H1 (cell line): ENCODE data around the gene PPRC1. TPM values are rescaled to one million over a fixed set of nuclear protein-coding genes. Genes with fewer than 3 reads are reported as not detected.

ENCODE experiments used
- CTCF ChIA-PET: fragments of 300-600 bp; sonication (Branson Sonifier 250); formaldehyde crosslinking; loops from one replicate; lab custom pipeline; 2021; ENCODE audit not compliant: partially characterized antibody; lab: Charles Lee
- POLR2A ChIA-PET: fragments of 300-600 bp; sonication (Branson Sonifier 250); formaldehyde crosslinking; loops from one replicate; lab custom pipeline; 2021; ENCODE audit warnings: inconsistent platforms; ENCODE audit not compliant: partially characterized antibody; lab: Charles Lee
- DNase-seq, 2 experiments: peaks; one replicate each; pipeline versions ENCODE4 v3.0.0 to v3.0.0-alpha.2; 2010 to 2022; ENCODE audit warnings: low spot score in 2 of 2, low read depth in 1 of 2, mixed read lengths in 1 of 2
- FAIRE-seq: peaks from 2 replicates; lab custom pipeline; 2011; peaks lifted over from hg19 to GRCh38; lab: Jason Lieb, UNC
- H2AFZ ChIP-seq: 2 replicates; pipeline ENCODE4 v1.8.1; 2012; ENCODE audit warnings: low read length, inconsistent platforms
- H2AK5ac ChIP-seq: 2 replicates; pipeline ENCODE4 v1.6.1; 2013; ENCODE audit warnings: low read depth, low read length
- H2BK120ac ChIP-seq: replicated peaks from 2 replicates; pipeline ENCODE3; 2013; ENCODE audit warnings: low read depth, low read length, inconsistent platforms
- H2BK12ac ChIP-seq: 2 replicates; pipeline ENCODE4 v1.6.1; 2013; ENCODE audit warnings: low read depth, low read length
- H2BK15ac ChIP-seq: 2 replicates; pipeline ENCODE4 v1.6.1; 2013; ENCODE audit warnings: low read length
- H2BK20ac ChIP-seq: 2 replicates; pipeline ENCODE4 v1.6.1; 2013; ENCODE audit warnings: low read length
- H2BK5ac ChIP-seq: 2 replicates; pipeline ENCODE4 v1.6.1; 2013; ENCODE audit warnings: low read depth, low read length
- H3K14ac ChIP-seq: 2 replicates; pipeline ENCODE4 v1.6.1; 2013; ENCODE audit warnings: inconsistent platforms; ENCODE audit not compliant: insufficient read length
- H3K18ac ChIP-seq: 2 replicates; pipeline ENCODE4 v1.6.1; 2013; ENCODE audit warnings: low read length; ENCODE audit errors: extremely low read depth
- H3K23ac ChIP-seq: 2 replicates; pipeline ENCODE4 v1.6.1; 2013; ENCODE audit warnings: inconsistent platforms; ENCODE audit not compliant: insufficient read length
- H3K23me2 ChIP-seq: 2 replicates; pipeline ENCODE4 v1.6.1; 2013; ENCODE audit warnings: low read depth, low read length
- H3K27ac ChIP-seq: 2 replicates; pipeline ENCODE4 v1.6.1; 2011; ENCODE audit warnings: low read depth, low read length, inconsistent platforms
- H3K27me3 ChIP-seq, 4 experiments: replicated peaks in 1 of 4; 1 replicate in 1 of 4; 2 replicates in 3 of 4; pipeline versions ENCODE4 v1.6.1 to v1.8.1; 2011 to 2013; ENCODE audit warnings: low read length in 3 of 4, mild to moderate bottlenecking in 3 of 4, inconsistent platforms in 2 of 4, mixed read lengths in 2 of 4, moderate library complexity in 1 of 4; ENCODE audit not compliant: control insufficient read depth in 3 of 4, insufficient read depth in 3 of 4; ENCODE audit errors: extremely low read depth in 1 of 4
- H3K36me3 ChIP-seq, 4 experiments: 2 replicates each; pipeline versions ENCODE4 v1.6.1 to v1.8.1; 2011 to 2013; ENCODE audit warnings: mild to moderate bottlenecking in 4 of 4, low read length in 3 of 4, moderate library complexity in 2 of 4, control low read depth in 1 of 4, inconsistent platforms in 1 of 4; ENCODE audit not compliant: insufficient read depth in 4 of 4, control insufficient read depth in 2 of 4
- H3K4ac ChIP-seq: replicated peaks from 2 replicates; pipeline ENCODE3; 2013; ENCODE audit warnings: low read length, low read depth, mixed read lengths, inconsistent platforms; ENCODE audit not compliant: insufficient read length
- H3K4me1 ChIP-seq, 4 experiments: replicated peaks in 1 of 4; 1 replicate in 1 of 4; 2 replicates in 3 of 4; pipeline versions ENCODE4 v1.6.1 to v1.8.1; 2011 to 2013; ENCODE audit warnings: low read length in 3 of 4, inconsistent platforms in 2 of 4, mixed read lengths in 1 of 4; ENCODE audit not compliant: insufficient read depth in 4 of 4, control insufficient read depth in 3 of 4
- H3K4me2 ChIP-seq, 2 experiments: 2 replicates each; pipeline versions ENCODE4 v1.6.1 to v1.8.1; 2011 to 2013; ENCODE audit warnings: low read depth in 2 of 2, low read length in 2 of 2, control low read depth in 1 of 2, inconsistent platforms in 1 of 2, mild to moderate bottlenecking in 1 of 2; ENCODE audit not compliant: insufficient read depth in 1 of 2
- H3K4me3 ChIP-seq, 4 experiments: fragments of 200-600, 300-600 bp in 1 of 4; sonication (generic), shearing (Covaris generic), sonication (Bioruptor Twin) in 1 of 4; 2 replicates each; pipeline versions ENCODE4 v1.5.1 to v1.8.1; 2011 to 2016; ENCODE audit warnings: low read length in 4 of 4, low read depth in 3 of 4, control low read depth in 2 of 4, inconsistent platforms in 2 of 4, mild to moderate bottlenecking in 2 of 4, mixed read lengths in 1 of 4, moderate library complexity in 1 of 4; ENCODE audit not compliant: insufficient read depth in 2 of 4; ENCODE audit errors: extremely low read depth in 1 of 4
- H3K56ac ChIP-seq: replicated peaks from 2 replicates; pipeline ENCODE3; 2013; ENCODE audit warnings: low read depth, mild to moderate bottlenecking, mixed read lengths, low read length, inconsistent platforms; ENCODE audit not compliant: insufficient read length
- H3K79me1 ChIP-seq: 2 replicates; pipeline ENCODE4 v1.6.1; 2013; ENCODE audit warnings: low read depth, low read length, control low read depth
- H3K79me2 ChIP-seq, 2 experiments: 2 replicates each; pipeline versions ENCODE4 v1.6.1 to v1.8.1; 2012 to 2013; ENCODE audit warnings: low read length in 2 of 2, mild to moderate bottlenecking in 2 of 2, inconsistent platforms in 1 of 2; ENCODE audit not compliant: insufficient read depth in 2 of 2, control insufficient read depth in 1 of 2
- H3K9ac ChIP-seq, 4 experiments: replicated peaks in 1 of 4; 1 replicate in 1 of 4; 2 replicates in 3 of 4; pipeline versions ENCODE4 v1.6.1 to v1.8.1; 2011 to 2013; ENCODE audit warnings: low read depth in 3 of 4, low read length in 3 of 4, control low read depth in 2 of 4, mild to moderate bottlenecking in 2 of 4, moderate library complexity in 2 of 4, inconsistent platforms in 1 of 4; ENCODE audit errors: extremely low read depth in 1 of 4
- H3K9me3 ChIP-seq, 2 experiments: 2 replicates each; pipeline versions ENCODE4 v1.6.1 to v1.8.1; 2012 to 2013; ENCODE audit warnings: mild to moderate bottlenecking in 2 of 2, moderate library complexity in 2 of 2, control low read depth in 1 of 2, inconsistent platforms in 1 of 2, low read depth in 1 of 2, low read length in 1 of 2, mixed read lengths in 1 of 2; ENCODE audit not compliant: insufficient read depth in 2 of 2
- H4K20me1 ChIP-seq, 2 experiments: replicated peaks in 1 of 2; 2 replicates each; pipeline versions ENCODE3 to v1.8.1; 2011 to 2013; ENCODE audit warnings: inconsistent platforms in 2 of 2, low read length in 2 of 2, mild to moderate bottlenecking in 1 of 2; ENCODE audit not compliant: insufficient read depth in 2 of 2, control insufficient read depth in 1 of 2
- H4K5ac ChIP-seq: 2 replicates; pipeline ENCODE4 v1.6.1; 2013; ENCODE audit warnings: low read length, low read depth, mixed read lengths, inconsistent platforms; ENCODE audit not compliant: insufficient read length
- H4K8ac ChIP-seq: 2 replicates; pipeline ENCODE4 v1.8.0; 2013; ENCODE audit warnings: mild to moderate bottlenecking, moderate library complexity, low read length, inconsistent platforms; ENCODE audit not compliant: insufficient read depth; ENCODE audit errors: extremely low read depth
- H4K91ac ChIP-seq: replicated peaks from 2 replicates; pipeline ENCODE3; 2013; ENCODE audit warnings: low read length, mixed read lengths, inconsistent platforms; ENCODE audit not compliant: insufficient read length
- CTBP2 ChIP-seq: IDR thresholded peaks from 2 replicates; pipeline ENCODE4 v1.7.0; 2011; ENCODE audit warnings: borderline replicate concordance, mild to moderate bottlenecking, moderate library complexity, mixed read lengths, low read length; ENCODE audit not compliant: insufficient read depth, insufficient read length
- JUND ChIP-seq: IDR thresholded peaks from 2 replicates; pipeline ENCODE4 v1.6.1; 2011; ENCODE audit warnings: mild to moderate bottlenecking, improper control_type of control experiment, low read length
- WGBS, 2 experiments: shearing (Covaris generic) in 1 of 2; methylation state at CpG; one replicate each; pipeline versions ENCODE4 v1.1.6 to v1.1.7; 2013 to 2015; ENCODE audit warnings: low lambda C conversion rate in 2 of 2, mixed read lengths in 2 of 2, inconsistent platforms in 1 of 2, low coverage in 1 of 2, missing lambda C conversion rate in 1 of 2; ENCODE audit not compliant: insufficient replicate concordance in 2 of 2, insufficient coverage in 1 of 2, insufficient read length in 1 of 2; ENCODE audit errors: extremely low coverage in 1 of 2, missing lambda C conversion rate in 1 of 2; 5-methylcytosine and 5-hydroxymethylcytosine counted together
- polyA plus RNA-seq, 7 experiments: library from polyadenylated mRNA; depleted of rRNA in 3 of 7; stranded (reverse) in 5 of 7; unstranded in 2 of 7; fragments of >200 nt in 5 of 7; fragments of 200-250 nt in 2 of 7; gene quantifications; 1 replicate in 5 of 7; 2 replicates in 1 of 7; 4 replicates in 1 of 7; pipeline versions ENCODE4 v1.2.1 to v1.2.3, GENCODE V29; 2011 to 2013; ENCODE audit warnings: missing spikeins in 2 of 7, mixed read lengths in 2 of 7
- total RNA-seq: library from RNA; stranded (reverse); fragmentation: NEBNext Ultra II Directional; extraction: Animal tissue kit (Norgen Biotek cat#: 25700); gene quantifications from 2 replicates; pipeline ENCODE4 v1.2.1, GENCODE V29; 2021

Gene PPRC1
- total and polyA plus RNA-seq, 2 of the 8 experiments (the other 6 are each of a cell fraction or from before 2014, with no cell fraction given), result 46.5 to 88.4 TPM

- Histone ChIP-seq H3K79me2 (no peaks in the 10 kb centered on the region), H3K56ac (no peak overlapping the region), H3K36me3 (peaks cover 2 to 30% (median 7%) of the 10 kb centered on the region in 4 experiments; a peak in 6 of 8 replicates), H4K91ac (no peak overlapping the region), H3K4ac (no peak overlapping the region), H3K4me3 (no peak overlapping the region), H3K79me1 (no peaks in the 10 kb centered on the region), H2BK20ac (no peak overlapping the region), H4K5ac (no peak overlapping the region), H3K18ac (no peak overlapping the region), H2BK120ac (no peak overlapping the region), H3K27ac (no peak overlapping the region), H3K23me2 (no peaks in the 10 kb centered on the region), H3K9ac (no peak overlapping the region), H2BK12ac (no peak overlapping the region), H3K4me1 (no peaks in the 10 kb centered on the region), H2AK5ac (no peak overlapping the region), H3K4me2 (no peak overlapping the region), H2BK5ac (no peak overlapping the region), H3K23ac (no peak overlapping the region), H2AFZ (no peak overlapping the region), H2BK15ac (no peak overlapping the region), H3K14ac (no peak overlapping the region), H3K9me3 (no peaks in the 10 kb centered on the region), H4K8ac (0 out of 2 replicates have a peak overlapping the region, but pooled peaks have one; percentile 3), H4K20me1 (peaks cover 0 to 2% of the 10 kb centered on the region in 2 experiments)
- POLR2A ChIA-PET, result interaction anchor here (0.7 to 4.9 kb wide), 16 partner anchors 8 to 218 kb away, joined by 3 to 34 read pairs (median 5); partner anchors contain the start of genes LDB1 and NOLC1
- WGBS, 2 experiments, result 100% methylated on average over 1 of the region's 1 CpG; no CpG with 5 or more reads in 1 of the 2 experiments
- CTCF ChIA-PET, result interaction anchor here (1.4 to 8.7 kb wide), 5 partner anchors 8 to 44 kb away, joined by 3 to 86 read pairs (median 5); no protein-coding TSS in a partner anchor
- DNase-seq (no peak), FAIRE-seq (no peak)
- TF ChIP-seq CTBP2, result no peak
- TF ChIP-seq JUND, result no peak
- TF ChIP-seq, all 59 proteins: peak for 0
- H3K27me3 ChIP-seq, result no peaks in the 10 kb centered on the region
Observed at GRCh38 chr10:102102421-102102820, 30.4 kb upstream of the PPRC1 start.
